Adrenal gland (tissue), 12 donors: ENCODE results near the gene ZAP70. TPM values are rescaled to one million over a fixed set of nuclear protein-coding genes. Genes with fewer than 3 reads are reported as not detected.
"Not testable (repeated sequence)": the region's sequence is repeated elsewhere in the genome, so short reads cannot be mapped to it uniquely, and the experiment has no call there.

Experiments
- DNase-seq, 7 donors: peaks; one replicate each; pipeline ENCODE4 v3.0.0-alpha.2; 2019 to 2020
- H3K27ac ChIP-seq, 5 donors: fragments of 200-600 bp; sonication (generic) in 4 of 5; 1 replicate in 3 of 5; 2 replicates in 2 of 5; pipeline versions ENCODE4 v1.5.1 to v1.8.0; 2016 to 2020; ENCODE audit warnings: mild to moderate bottlenecking in 1 of 5
- H3K27me3 ChIP-seq: fragments of 200-600 bp; 2 replicates; pipeline ENCODE4 v1.8.0; 2021
- H3K36me3 ChIP-seq, 2 donors: fragments of 200-600 bp; replicated peaks in 1 of 2; 1 replicate in 1 of 2; 2 replicates in 1 of 2; pipeline versions ENCODE4 v1.5.1 to v1.8.0; 2018 to 2022
- H3K4me1 ChIP-seq, 2 donors: fragments of 200-600 bp; replicated peaks in 1 of 2; 1 replicate in 1 of 2; 2 replicates in 1 of 2; pipeline versions ENCODE4 v1.5.1 to v1.8.0; 2018 to 2021
- H3K4me3 ChIP-seq, 4 donors: fragments of 200-600 bp; sonication (generic) in 3 of 4; one replicate each; pipeline ENCODE4 v1.5.1; 2016 to 2018
- H3K9me3 ChIP-seq, 3 donors: fragments of 200-600 bp; sonication (generic) in 1 of 3; replicated peaks in 1 of 3; 1 replicate in 2 of 3; 2 replicates in 1 of 3; pipeline versions ENCODE4 v1.5.1 to v1.8.0; 2016 to 2021
- CTCF ChIP-seq, 6 experiments: fragments of 450-650 bp in 4 of 6; fragments of 200-600 bp in 2 of 6; sonication (generic) in 1 of 6; IDR thresholded peaks; 1 replicate in 5 of 6; 2 replicates in 1 of 6; pipeline versions ENCODE4 v1.5.1 to v1.8.0; 2016 to 2021; ENCODE audit warnings: antibody characterized with exemption in 6 of 6, mild to moderate bottlenecking in 2 of 6, moderate library complexity in 1 of 6
- POLR2A ChIP-seq, 2 donors: fragments of 450-650 bp; IDR thresholded peaks; one replicate each; pipeline ENCODE4 v1.6.1; 2017; ENCODE audit warnings: antibody characterized with exemption in 2 of 2, mild to moderate bottlenecking in 2 of 2, moderate library complexity in 1 of 2
- WGBS, 4 donors: extraction: QIAGEN DNeasy Blood & Tissue Kit in 2 of 4; methylation state at CpG; one replicate each; pipeline versions ENCODE4 v1.1.5 to v1.1.7; 2013 to 2017; 5-methylcytosine and 5-hydroxymethylcytosine counted together
- intact Hi-C, 2 donors: fragments of 100-400 bp; cut with DNase I; formaldehyde crosslinking; loops; one replicate each; pipeline versions ENCODE4 v1.14.1 to v1.15.0; 2022 to 2023
- polyA plus RNA-seq, 3 donors: library from polyadenylated mRNA; stranded (reverse); fragments of 200-250 nt in 2 of 3; fragments of 350-450 nt in 1 of 3; fragmentation: Illumina TruSeq in 1 of 3; extraction: RNeasy Lipid Tissue Mini Kit (QIAGEN cat#74804) in 1 of 3; gene quantifications; one replicate each; pipeline ENCODE4 v1.2.3, GENCODE V29; 2013 to 2014
- total RNA-seq, 9 donors: library from RNA; depleted of rRNA in 4 of 9; stranded (reverse); fragments of >200 nt in 4 of 9; fragments of 120-200 nt in 1 of 9; fragmentation: NEBNext Ultra II Directional in 1 of 9; extraction: Animal tissue kit (Norgen Biotek cat#: 25700) in 1 of 9; gene quantifications; one replicate each; pipeline versions ENCODE4 v1.1.0 to v1.2.4, GENCODE V29; 2013 to 2023
- donor health status: healthy with polysubstance abuse.
- donor health status: Bipolar disorder and iron deficiency.
- donor health status: DM: yes; HTN: yes; CAD: no.
- donor health status: DM: no; HTN: no; CAD: no.
- donor health status: DM: no; HTN: no; CAD: no.
- donor health status: DM: yes; HTN: yes; CAD: no.

The ZAP70 gene
- total and polyA plus RNA-seq, 12 donors, result 0.33 to 8.3 (median 2.5) TPM

GRCh38 chr2:97707362-97708047 lies 5.9 kb upstream of the ZAP70 start:
- H3K27ac ChIP-seq, result no peak overlapping the region
- intact Hi-C loops, result loop anchor here in 1 of 2 donors (10.0 kb wide), 1 partner anchor 113 kb away; no protein-coding TSS in a partner anchor
- no peaks in the 10 kb centered on the region for H3K4me1 ChIP-seq
- H3K9me3 ChIP-seq, result no peaks in the 10 kb centered on the region
- H3K4me3 ChIP-seq, result no peak overlapping the region
- H3K27me3 ChIP-seq, result no peaks in the 10 kb centered on the region
- TF ChIP-seq CTCF (IDR thresholded peaks at IDR 0.05), result no peak
- WGBS, 4 donors, result 73 to 90% (median 84%) methylated on average over 8 to 11 of the region's 11 CpGs
- no peaks in the 10 kb centered on the region for H3K36me3 ChIP-seq
- peak in 1 of 7 donors; percentile 25 for DNase-seq

GRCh38 chr2:97708048-97708380 lies 5.4 kb upstream of the ZAP70 start:
- no peak for TF ChIP-seq CTCF (IDR thresholded peaks at IDR 0.05)
- TF ChIP-seq POLR2A (IDR thresholded peaks at IDR 0.05), result no peak
- H3K9me3 ChIP-seq, result no peaks in the 10 kb centered on the region
- 66 to 94% (median 76%) methylated on average over 2 to 4 of the region's 4 CpGs for WGBS, 4 donors
- intact Hi-C loops, result loop anchor here in 1 of 2 donors (10.0 kb wide), 1 partner anchor 113 kb away; no protein-coding TSS in a partner anchor
- H3K27ac ChIP-seq, result no peak overlapping the region
- no peaks in the 10 kb centered on the region for H3K27me3 ChIP-seq
- H3K4me3 ChIP-seq, result no peak overlapping the region
- DNase-seq, result no peak
- no peaks in the 10 kb centered on the region for H3K36me3 ChIP-seq
- H3K4me1 ChIP-seq, result no peaks in the 10 kb centered on the region

GRCh38 chr2:97708608-97709007 lies 4.8 kb upstream of the ZAP70 start:
- Histone ChIP-seq H3K36me3 (no peaks in the 10 kb centered on the region), H3K4me3 (no peak overlapping the region), H3K27ac (no peak overlapping the region), H3K4me1 (no peaks in the 10 kb centered on the region), H3K27me3 (no peaks in the 10 kb centered on the region), H3K9me3 (no peaks in the 10 kb centered on the region)
- DNase-seq, result no peak
- intact Hi-C loops, result loop anchor here in 1 of 2 donors (10.0 kb wide), 1 partner anchor 114 kb away; no protein-coding TSS in a partner anchor
- TF ChIP-seq POLR2A (IDR thresholded peaks at IDR 0.05) (no peak), CTCF (IDR thresholded peaks at IDR 0.05) (no peak)
- WGBS, 4 donors, result 75 to 84% (median 83%) methylated on average over 8 of the region's 8 CpGs

GRCh38 chr2:97711394-97711711 lies 2.0 kb upstream of the ZAP70 start:
- Histone ChIP-seq H3K27ac (no peak overlapping the region), H3K9me3 (no peaks in the 10 kb centered on the region), H3K27me3 (no peaks in the 10 kb centered on the region), H3K36me3 (no peaks in the 10 kb centered on the region), H3K4me1 (no peaks in the 10 kb centered on the region), H3K4me3 (no peak overlapping the region)
- TF ChIP-seq CTCF (IDR thresholded peaks at IDR 0.05) (no peak), POLR2A (IDR thresholded peaks at IDR 0.05) (no peak)
- no peak for DNase-seq
- intact Hi-C loops, result no loop called here
- 77 to 85% (median 82%) methylated on average over 6 of the region's 6 CpGs for WGBS, 4 donors

GRCh38 chr2:97712175-97712574 lies 1.2 kb upstream of the ZAP70 start:
- H3K27me3 ChIP-seq, intact Hi-C loops, H3K4me1 ChIP-seq, H3K9me3 ChIP-seq, H3K27ac ChIP-seq, H3K4me3 ChIP-seq, DNase-seq, H3K36me3 ChIP-seq: not testable (repeated sequence)
- 53 to 81% (median 69%) methylated on average over 9 of the region's 9 CpGs for WGBS, 4 donors
